Endothelial cell of umbilical vein (primary cell): ENCODE measurements around the gene MLEC.

Experiments
- EZH2 ChIP-seq: IDR thresholded peaks from 2 replicates; pipeline ENCODE4 v1.6.1; 2012; ENCODE audit warnings: borderline replicate concordance, low read depth, mild to moderate bottlenecking, moderate library complexity, low read length, inconsistent platforms; ENCODE audit not compliant: severe bottlenecking
- FOS ChIP-seq: IDR thresholded peaks from 2 replicates; pipeline ENCODE4 v1.6.1; 2011; ENCODE audit warnings: mild to moderate bottlenecking, low read length, moderate library complexity, borderline replicate concordance; ENCODE audit not compliant: insufficient read depth
- GATA2 ChIP-seq: IDR thresholded peaks from 2 replicates; pipeline ENCODE4 v1.7.0; 2011; ENCODE audit warnings: low read depth, mild to moderate bottlenecking, moderate library complexity, mixed read lengths, low read length; ENCODE audit not compliant: insufficient read length, insufficient read depth
- JUN ChIP-seq: IDR thresholded peaks from 2 replicates; pipeline ENCODE4 v1.6.1; 2011; ENCODE audit warnings: borderline replicate concordance, low read depth; ENCODE audit not compliant: insufficient read length, insufficient read depth
- POLR2A ChIP-seq: IDR thresholded peaks from 2 replicates; pipeline ENCODE4 v1.6.1; 2012; ENCODE audit warnings: low read depth, mild to moderate bottlenecking, control low read depth, low read length
- POLR2AphosphoS5 ChIP-seq: IDR thresholded peaks from 2 replicates; pipeline ENCODE4 v1.6.1; 2012; ENCODE audit warnings: low read depth, mild to moderate bottlenecking, control low read depth, low read length, moderate library complexity; ENCODE audit not compliant: insufficient read depth
- TF ChIP-seq, protein P1 (sequence below), 2 donors: IDR thresholded peaks; 1 replicate in 1 of 2; 2 replicates in 1 of 2; pipeline ENCODE4 v1.5.1; 2011; ENCODE audit warnings: low read length in 2 of 2, mild to moderate bottlenecking in 2 of 2, moderate library complexity in 2 of 2, control low read depth in 1 of 2, inconsistent platforms in 1 of 2, low read depth in 1 of 2; ENCODE audit not compliant: insufficient read depth in 1 of 2; ENCODE audit errors: extremely low read depth in 1 of 2
- TF ChIP-seq, protein P2 (sequence below): IDR thresholded peaks from 2 replicates; pipeline ENCODE4 v1.6.1; 2011; ENCODE audit not compliant: insufficient read depth, insufficient read length

DNA sequence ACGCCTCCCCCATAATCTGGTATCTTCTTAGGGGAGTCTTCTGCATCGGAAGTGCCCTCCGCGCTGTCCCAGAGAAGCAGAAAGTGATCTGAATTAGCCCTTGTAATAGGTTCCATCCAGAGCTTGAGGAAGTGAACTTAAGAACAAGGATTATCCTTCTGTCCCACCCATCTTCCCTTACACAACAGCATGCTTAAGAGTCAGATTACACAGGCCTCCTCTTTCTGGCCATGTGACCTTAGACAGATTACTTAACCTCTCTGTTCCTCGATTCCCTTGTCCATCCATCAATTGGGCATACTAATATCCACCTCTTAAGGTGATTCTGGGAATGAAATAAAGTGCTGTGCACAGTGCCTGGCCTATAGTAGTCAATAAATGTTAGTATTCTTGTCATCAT is 35.1 kb upstream of the MLEC start:
- TF ChIP-seq, protein P1, sequence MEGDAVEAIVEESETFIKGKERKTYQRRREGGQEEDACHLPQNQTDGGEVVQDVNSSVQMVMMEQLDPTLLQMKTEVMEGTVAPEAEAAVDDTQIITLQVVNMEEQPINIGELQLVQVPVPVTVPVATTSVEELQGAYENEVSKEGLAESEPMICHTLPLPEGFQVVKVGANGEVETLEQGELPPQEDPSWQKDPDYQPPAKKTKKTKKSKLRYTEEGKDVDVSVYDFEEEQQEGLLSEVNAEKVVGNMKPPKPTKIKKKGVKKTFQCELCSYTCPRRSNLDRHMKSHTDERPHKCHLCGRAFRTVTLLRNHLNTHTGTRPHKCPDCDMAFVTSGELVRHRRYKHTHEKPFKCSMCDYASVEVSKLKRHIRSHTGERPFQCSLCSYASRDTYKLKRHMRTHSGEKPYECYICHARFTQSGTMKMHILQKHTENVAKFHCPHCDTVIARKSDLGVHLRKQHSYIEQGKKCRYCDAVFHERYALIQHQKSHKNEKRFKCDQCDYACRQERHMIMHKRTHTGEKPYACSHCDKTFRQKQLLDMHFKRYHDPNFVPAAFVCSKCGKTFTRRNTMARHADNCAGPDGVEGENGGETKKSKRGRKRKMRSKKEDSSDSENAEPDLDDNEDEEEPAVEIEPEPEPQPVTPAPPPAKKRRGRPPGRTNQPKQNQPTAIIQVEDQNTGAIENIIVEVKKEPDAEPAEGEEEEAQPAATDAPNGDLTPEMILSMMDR (IDR thresholded peaks at IDR 0.05; ENCODE audit: extremely low read depth in 1 of 2, insufficient read depth in 1 of 2, low read depth in 1 of 2, low read length in 2 of 2), result no peak
- TF ChIP-seq EZH2 (no peak), POLR2AphosphoS5 (no peak), JUN (no peak), POLR2A (no peak), GATA2 (no peak), FOS (no peak)
- TF ChIP-seq, protein P2, sequence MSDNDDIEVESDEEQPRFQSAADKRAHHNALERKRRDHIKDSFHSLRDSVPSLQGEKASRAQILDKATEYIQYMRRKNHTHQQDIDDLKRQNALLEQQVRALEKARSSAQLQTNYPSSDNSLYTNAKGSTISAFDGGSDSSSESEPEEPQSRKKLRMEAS, result no peak
